Duodenal mucosa (tissue), 2 donors: Measurements from ENCODE around the gene TXNL1.

Source experiments
- H3K27ac ChIP-seq: one replicate; pipeline ENCODE4 v1.7.0; 2013; ENCODE audit warnings: low read depth, low read length
- H3K27me3 ChIP-seq, 2 donors: one replicate each; pipeline ENCODE4 v1.7.0; 2013; ENCODE audit warnings: low read length in 2 of 2, control low read depth in 1 of 2; ENCODE audit not compliant: insufficient read depth in 2 of 2, control insufficient read depth in 1 of 2
- H3K36me3 ChIP-seq, 2 donors: one replicate each; pipeline ENCODE4 v1.7.0; 2013; ENCODE audit warnings: low read length in 2 of 2, control low read depth in 1 of 2; ENCODE audit not compliant: insufficient read depth in 2 of 2, control insufficient read depth in 1 of 2
- H3K4me1 ChIP-seq, 2 donors: one replicate each; pipeline ENCODE4 v1.7.0; 2013; ENCODE audit warnings: low read length in 2 of 2, control low read depth in 1 of 2; ENCODE audit not compliant: insufficient read depth in 2 of 2, control insufficient read depth in 1 of 2
- H3K4me3 ChIP-seq, 2 donors: one replicate each; pipeline ENCODE4 v1.7.0; 2013; ENCODE audit warnings: low read length in 2 of 2, low read depth in 1 of 2
- H3K9ac ChIP-seq, 2 donors: one replicate each; pipeline ENCODE4 v1.7.0; 2013; ENCODE audit warnings: low read length in 2 of 2, low read depth in 1 of 2
- H3K9me3 ChIP-seq, 2 donors: one replicate each; pipeline ENCODE4 v1.7.0; 2013; ENCODE audit warnings: low read length in 2 of 2, control low read depth in 1 of 2; ENCODE audit not compliant: control insufficient read depth in 1 of 2

The TXNL1 gene

DNA sequence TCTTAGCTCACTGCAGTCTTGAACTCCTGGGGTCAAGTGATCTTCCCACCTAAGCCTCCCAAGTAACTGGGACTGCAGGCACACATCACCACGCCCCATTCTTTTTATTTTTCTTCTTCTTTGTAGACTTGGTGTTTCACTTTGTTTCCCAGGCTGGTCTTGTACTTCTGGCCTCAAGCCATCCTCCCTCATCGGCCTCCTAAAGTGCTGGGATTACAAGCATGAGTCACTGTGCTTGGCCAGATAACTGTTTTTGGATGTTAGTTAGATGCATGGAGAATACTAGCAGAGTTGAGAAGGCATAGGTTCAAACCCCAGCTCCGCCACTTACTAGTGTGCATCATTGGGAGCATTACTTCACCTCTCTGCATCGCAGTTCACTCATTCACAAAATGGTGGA, 88.3 kb downstream of the TXNL1 start:
- no peak overlapping the region for H3K4me3 ChIP-seq
- H3K36me3 ChIP-seq: no peaks in the 10 kb centered on the region
- H3K4me1 ChIP-seq: no peaks in the 10 kb centered on the region
- H3K9ac ChIP-seq: no peak overlapping the region
- H3K27ac ChIP-seq: no peak overlapping the region
- no peaks in the 10 kb centered on the region for H3K9me3 ChIP-seq
- H3K27me3 ChIP-seq: no peaks in the 10 kb centered on the region
